Diencephalon (tissue), 1 donor: ENCODE data around the gene POTEH. TPM values are rescaled to one million over a fixed set of nuclear protein-coding genes. Genes with fewer than 3 reads are reported as not detected.

Experiments used
- small RNA-seq: library from RNA; depleted of rRNA; stranded (forward); fragments of <200 nt; gene quantifications from one replicate; pipeline ENCODE3, GENCODE V24; 2014
- total RNA-seq: library from RNA; depleted of rRNA; stranded (reverse); fragments of >200 nt; gene quantifications from one replicate; pipeline ENCODE4 v1.2.3, GENCODE V29; 2014

POTEH gene
- not detected for total RNA-seq

DNA sequence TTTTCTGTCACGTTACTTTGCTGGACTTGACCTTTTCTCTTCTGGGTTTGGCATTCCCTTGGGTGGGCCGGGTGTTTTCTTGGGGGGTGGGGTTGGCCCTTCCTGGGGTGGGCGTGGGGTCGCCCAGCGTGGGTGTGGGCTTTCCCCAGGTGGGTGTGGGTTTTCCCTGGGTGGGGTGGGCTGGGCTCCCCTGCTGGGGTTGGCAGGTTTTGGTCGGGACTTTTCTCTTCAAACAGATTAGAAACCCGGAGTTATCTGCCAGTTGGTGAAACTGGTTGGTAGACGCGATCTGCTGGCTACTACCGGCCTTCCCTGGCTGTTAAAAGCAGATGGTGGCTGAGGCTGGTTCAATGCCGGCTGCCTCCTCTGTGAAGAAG is at the start of gene POTEH:
Gene POTEH, plus strand, starts transcription at position 278 of the 377 bp plus-strand sequence. Its CDS starts 52 bp downstream, at position 330.

Small RNA genes within 50 kb of the gene (small RNA-seq; reads per million reads assigned to genes)
- gene RNU6-816P, result not detected

Other genes with a start within 250 kb of the POTEH start
- not detected for gene OR11H1, start 161.8 kb upstream of the POTEH start, total RNA-seq